ENCODE measurements around the gene NKAP.
"Not testable (repeated sequence)": the region's sequence is repeated elsewhere in the genome, so short reads cannot be mapped to it uniquely, and the experiment has no call there.

NKAP gene

GRCh38 chrX:119941336-119941735 is 2.2 kb downstream of the NKAP start:
- DNase-seq (ENCODE audit: low read depth in 2 of 2): no peak

DNA sequence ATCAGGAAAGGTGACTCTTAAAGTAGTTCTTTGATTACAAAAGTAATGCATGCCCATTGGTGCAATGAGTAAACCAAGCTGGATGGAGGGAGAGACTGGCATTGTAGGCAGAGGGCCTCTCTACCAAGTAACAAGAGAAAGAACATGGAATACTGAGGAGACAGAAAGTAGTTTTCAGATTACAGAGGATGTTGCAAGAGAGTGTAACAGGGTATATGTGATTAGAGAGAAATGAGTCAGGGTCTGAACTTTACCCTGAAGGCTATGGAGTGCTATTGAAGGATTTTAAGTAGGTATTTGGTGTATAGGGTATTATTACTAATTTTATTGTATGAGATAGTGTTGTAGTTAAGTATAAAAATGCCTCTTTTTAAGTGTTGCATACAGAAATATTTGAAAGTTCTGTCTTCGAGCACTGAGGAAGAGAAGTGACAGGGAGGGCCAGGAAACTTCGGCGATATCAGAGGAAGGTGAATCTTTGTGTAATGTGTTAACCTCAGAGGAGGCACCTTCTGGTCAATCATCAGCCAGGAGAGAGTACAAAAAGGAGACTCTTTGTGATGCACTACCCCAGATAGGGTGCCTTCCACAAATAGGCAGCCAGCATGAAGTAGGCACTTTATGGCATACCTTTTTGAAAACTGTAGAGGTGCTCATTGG is 8.2 kb downstream of the NKAP start:
- no peak for DNase-seq (ENCODE audit: low read depth in 2 of 2)

GRCh38 chrX:119922391-119922790 is 21.2 kb downstream of the NKAP start:
- DNase-seq (ENCODE audit: low read depth in 2 of 2): not testable (repeated sequence)

GRCh38 chrX:119919835-119920585 is 23.5 kb downstream of the NKAP start:
- DNase-seq (ENCODE audit: low read depth in 2 of 2): no peak

DNA sequence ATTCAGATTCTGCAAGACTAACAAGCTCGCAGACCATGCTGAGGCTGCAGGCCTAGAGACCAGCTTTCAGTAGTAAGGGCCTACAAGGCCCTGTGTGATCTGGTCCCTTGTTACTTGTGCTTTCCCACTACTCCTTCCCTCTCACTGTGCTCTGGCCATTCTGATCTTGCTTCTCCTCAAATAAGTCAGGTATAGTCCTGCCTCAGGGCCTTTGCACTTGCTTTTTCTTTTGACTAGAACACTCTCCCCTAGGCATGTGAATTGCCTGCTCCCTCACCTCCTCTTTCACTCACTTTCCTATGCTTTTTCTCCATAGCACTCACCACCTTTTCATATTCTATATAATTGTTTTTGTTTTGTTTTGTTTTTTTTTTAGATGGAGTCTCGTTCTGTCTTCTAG is 25.7 kb downstream of the NKAP start:
- DNase-seq (ENCODE audit: low read depth in 2 of 2): no peak

DNA sequence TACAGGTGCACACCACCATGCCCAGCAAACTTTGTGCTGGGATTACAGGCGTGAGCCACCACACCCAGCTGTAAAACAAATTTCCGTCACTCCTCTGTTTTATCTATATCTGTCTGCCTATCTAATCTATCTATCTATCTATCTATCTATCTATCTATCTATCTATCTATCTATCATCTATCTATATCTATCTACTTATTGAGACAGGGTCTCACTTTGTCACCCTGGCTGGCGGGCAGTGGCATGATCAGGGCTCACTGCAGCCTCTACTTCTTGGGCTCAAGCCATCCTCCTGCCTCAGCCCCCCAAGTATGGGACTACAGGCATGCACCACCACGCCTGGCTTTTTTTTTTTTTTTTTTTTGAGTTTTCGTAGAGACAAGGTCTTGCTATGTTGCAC is 27.2 kb downstream of the NKAP start:
- no peak for DNase-seq (ENCODE audit: low read depth in 2 of 2)

DNA sequence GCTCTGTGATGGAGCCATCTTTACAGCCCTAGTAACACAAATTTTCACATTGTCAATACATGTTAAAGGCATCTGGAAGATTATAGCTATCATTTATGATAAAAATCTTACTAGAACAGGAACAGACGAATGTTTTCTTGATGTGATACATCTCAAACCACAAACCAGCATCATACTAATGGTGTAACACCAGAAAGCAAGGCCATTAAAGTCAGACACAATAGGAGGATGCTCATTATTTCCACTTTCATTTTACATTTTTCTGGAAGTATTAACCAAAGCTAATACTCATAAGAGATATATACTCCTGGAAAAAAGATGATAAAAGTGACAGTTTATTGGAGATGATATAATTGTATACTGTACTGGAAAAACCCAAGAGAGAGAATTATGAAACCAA is 42.6 kb downstream of the NKAP start:
- no peak for DNase-seq (ENCODE audit: low read depth in 2 of 2)

GRCh38 chrX:119899125-119899524 is 44.4 kb downstream of the NKAP start:
- DNase-seq (ENCODE audit: low read depth in 2 of 2): no peak

DNA sequence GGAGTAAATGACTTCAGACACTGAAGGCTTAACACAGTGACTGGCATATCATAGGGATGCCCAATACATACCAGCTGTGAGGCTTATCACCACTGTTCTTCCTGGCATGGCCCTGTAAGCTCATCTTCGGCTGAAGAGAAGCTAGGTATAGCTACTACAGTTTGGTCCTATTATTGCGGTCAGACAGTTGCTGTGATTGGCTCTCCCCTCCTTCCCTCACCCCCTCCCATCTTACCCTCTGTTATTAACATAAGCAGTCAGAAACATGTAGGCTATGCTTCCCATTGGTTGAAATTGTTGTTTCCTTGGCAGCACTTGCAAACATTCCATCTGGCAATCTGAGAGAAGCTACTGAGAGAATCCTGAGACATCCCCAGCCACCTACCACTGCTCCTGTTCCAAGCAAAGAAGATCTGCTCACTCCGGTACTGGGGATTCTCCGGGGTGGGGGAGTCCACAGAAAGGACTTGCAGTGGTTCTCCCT is 47.7 kb downstream of the NKAP start, which contains the start of gene AKAP14:
Gene AKAP14 (plus strand): TSS at position 51 of the 484 bp plus-strand sequence. CDS start 7,331 bp downstream, outside the sequence.
- no peak for DNase-seq (ENCODE audit: low read depth in 2 of 2)

- not testable (repeated sequence) for DNase-seq (ENCODE audit: low read depth in 2 of 2)
Measured at GRCh38 chrX:119891961-119892692, 51.4 kb downstream of the NKAP start.

- DNase-seq (ENCODE audit: low read depth in 2 of 2): not testable (repeated sequence)
Measured at GRCh38 chrX:119890626-119891025, 52.9 kb downstream of the NKAP start.

- no peak for DNase-seq (ENCODE audit: low read depth in 2 of 2)
Measured at GRCh38 chrX:119887721-119888425, 55.7 kb downstream of the NKAP start.

- DNase-seq (ENCODE audit: low read depth in 2 of 2): no peak
Measured at GRCh38 chrX:119885554-119886428, 57.8 kb downstream of the NKAP start.

GRCh38 chrX:119880552-119881437 is 62.8 kb downstream of the NKAP start:
- DNase-seq (ENCODE audit: low read depth in 2 of 2): no peak

- DNase-seq (ENCODE audit: low read depth in 2 of 2): no peak
Measured at GRCh38 chrX:119880076-119880475, 63.5 kb downstream of the NKAP start.

DNA sequence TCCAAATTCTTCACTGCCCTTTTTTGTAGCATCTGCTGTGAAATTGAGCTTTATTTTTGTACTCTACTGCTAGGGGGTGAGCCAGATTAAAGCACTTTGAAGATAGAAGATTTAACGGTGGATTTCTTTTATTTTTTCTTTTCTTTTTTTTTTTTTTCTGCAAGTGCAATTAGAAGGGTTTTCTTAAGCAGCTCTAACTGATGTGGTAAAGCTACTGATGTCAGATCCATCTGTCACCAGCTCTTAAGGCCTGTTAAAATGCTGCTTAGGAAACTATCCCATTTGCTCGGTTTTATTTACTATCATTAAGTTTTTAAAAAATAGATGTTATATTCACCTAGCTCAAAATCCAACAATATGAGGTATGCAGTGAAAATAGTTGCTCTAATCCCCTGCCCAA is 64.8 kb downstream of the NKAP start:
- DNase-seq (ENCODE audit: low read depth in 2 of 2): no peak

- DNase-seq (ENCODE audit: low read depth in 2 of 2): peak; percentile 49 to 54
Measured at GRCh38 chrX:119871599-119872395, 71.8 kb downstream of the NKAP start, which contains the start of the genes NDUFA1 and RNF113A. TSS of gene NDUFA1 (plus strand) at chrX:119871832. CDS start at chrX:119871912, 80 bp downstream. TSS of gene RNF113A (minus strand) at chrX:119871733. CDS start at chrX:119871613, 120 bp downstream.

- no peak for DNase-seq (ENCODE audit: low read depth in 2 of 2)
Measured at GRCh38 chrX:119871245-119871598, 72.3 kb downstream of the NKAP start.

Measured in fibroblast of skin of left quadriceps (primary cell).